GM19025 (cell line): Measurements from ENCODE around the gene SAPCD1.
"Not testable (repeated sequence)": the region's sequence is repeated elsewhere in the genome, so short reads cannot be mapped to it uniquely, and the experiment has no call there.

Experiments used
- ATAC-seq: cut with Tn5 transposase; IDR thresholded peaks from one replicate; pipeline ENCODE4 v1.9.1; 2021; ENCODE audit warnings: mild to moderate bottlenecking, low read depth, moderate library complexity; ENCODE audit not compliant: unreplicated experiment

The SAPCD1 gene

DNA sequence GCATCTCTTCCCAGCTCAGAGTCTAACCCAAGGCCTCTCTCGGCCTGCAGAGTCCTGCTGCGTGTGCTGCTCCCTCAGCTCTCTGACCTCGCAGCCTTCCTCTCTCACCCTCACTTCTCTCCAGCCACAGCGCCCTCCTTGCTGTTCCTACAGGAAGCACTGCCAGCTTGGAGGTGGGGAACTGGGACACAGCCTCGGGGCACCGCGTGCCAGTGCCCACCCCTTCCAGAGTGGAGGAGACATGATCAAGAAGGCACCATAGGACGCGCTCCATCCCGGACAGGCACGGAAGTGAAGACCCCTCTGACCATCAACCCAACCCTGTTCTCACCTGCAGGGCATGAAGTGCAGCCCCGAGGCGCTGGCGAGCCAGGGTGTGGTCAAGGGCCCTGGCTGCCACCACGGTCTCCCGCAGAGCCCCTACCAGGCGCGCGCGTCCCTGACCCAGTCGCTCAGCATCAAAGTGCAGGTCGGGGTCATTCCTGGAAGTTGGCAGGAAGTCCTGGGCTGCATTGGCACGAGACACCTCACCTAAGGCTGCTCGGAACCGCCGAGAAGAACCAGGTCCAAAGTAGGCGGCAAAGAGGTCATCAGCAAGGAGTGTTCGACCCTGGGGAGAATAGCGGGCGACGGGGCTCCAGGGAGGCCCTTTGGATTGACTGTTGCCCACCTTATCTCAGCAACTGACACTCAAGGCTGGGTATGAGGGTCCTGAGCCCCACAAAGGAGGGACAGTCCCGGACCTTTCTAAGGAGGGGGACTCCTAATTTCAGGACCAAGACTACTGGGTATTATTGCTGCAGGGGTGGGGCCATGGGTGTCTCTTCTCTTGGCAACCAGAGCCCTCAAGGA, 13.4 kb downstream of the SAPCD1 start:
- ATAC-seq: no peak

DNA sequence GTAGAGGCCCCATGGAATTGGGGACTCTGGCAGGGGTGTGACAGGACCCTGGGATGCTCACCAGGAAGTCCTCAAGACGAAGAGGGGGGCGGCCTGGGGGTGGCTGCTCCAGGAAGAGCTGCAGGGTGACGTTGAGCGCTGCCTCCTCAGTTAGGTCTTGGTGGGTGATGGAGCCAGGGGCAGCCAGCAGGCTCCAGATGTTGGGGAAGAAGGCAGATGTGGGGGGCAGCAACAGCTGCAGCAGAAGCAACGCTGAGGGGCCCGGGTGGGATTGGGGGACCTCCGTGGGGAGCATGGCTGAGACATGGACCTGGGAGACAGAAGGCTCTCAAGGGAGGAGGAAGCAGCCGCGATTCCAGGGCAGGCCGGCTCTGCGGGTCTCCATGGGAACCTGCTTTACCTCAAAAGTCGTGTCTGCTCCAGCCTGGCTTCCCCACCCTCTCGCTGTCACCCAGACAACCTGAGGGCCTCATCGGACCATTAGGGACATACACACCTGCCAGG, 14.1 kb downstream of the SAPCD1 start:
- no peak for ATAC-seq

DNA sequence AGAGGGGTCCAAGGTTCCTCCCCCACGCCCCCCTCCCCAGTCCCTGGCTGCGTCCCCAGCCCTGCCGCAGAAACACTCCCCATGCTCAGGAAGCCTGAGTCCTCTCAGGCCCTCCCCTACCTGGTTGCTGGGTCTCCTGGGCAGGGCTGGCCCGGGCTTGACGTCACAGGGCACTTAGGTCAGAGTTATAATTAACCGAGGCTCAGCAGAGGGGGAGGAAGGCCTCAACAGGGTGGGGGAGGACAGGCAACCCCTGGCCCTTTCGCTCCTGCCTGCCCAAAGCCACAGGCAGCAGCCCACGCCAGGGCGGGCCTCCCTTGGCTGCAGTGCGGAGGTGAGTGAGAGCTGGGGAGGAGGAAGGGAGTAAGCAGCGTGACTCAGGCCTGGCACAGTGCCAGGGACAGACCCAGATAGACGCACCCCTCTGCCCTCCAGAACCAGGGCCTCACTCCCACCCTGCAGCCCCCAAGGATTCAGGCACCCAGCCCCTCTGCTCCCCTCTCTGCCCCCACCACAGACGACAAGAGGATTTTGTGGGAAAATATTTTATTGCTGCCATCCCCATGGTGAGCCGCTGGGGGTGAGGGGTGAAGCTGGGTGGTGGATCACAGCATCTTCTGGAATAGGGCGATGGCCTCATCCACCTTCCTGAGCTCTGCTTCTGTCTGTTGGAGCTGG, 14.7 kb downstream of the SAPCD1 start, which contains the start of gene VWA7:
Gene VWA7, minus strand, starts transcription at position 340 of the 678 bp plus-strand sequence. CDS start 549 bp downstream, outside the sequence.
- no peak for ATAC-seq

DNA sequence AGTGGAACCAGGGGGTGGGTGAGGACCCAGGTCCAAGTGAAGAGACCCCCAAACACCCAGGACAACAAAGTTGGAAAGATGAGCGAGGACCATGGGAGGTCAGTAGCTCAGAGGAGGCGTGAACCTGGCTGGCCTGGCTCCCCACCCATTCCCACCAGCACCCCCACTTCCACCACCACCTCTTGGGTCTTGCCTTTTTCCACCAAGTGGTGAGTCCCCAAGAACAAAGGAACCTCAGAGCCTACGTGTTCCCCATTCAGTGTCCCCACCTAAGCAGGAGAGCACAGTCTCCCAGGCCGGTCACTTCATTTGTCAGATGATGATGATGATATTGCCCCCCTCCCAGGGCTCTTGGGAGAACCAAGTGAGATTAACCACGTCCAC, 15.2 kb downstream of the SAPCD1 start:
- ATAC-seq: no peak

DNA sequence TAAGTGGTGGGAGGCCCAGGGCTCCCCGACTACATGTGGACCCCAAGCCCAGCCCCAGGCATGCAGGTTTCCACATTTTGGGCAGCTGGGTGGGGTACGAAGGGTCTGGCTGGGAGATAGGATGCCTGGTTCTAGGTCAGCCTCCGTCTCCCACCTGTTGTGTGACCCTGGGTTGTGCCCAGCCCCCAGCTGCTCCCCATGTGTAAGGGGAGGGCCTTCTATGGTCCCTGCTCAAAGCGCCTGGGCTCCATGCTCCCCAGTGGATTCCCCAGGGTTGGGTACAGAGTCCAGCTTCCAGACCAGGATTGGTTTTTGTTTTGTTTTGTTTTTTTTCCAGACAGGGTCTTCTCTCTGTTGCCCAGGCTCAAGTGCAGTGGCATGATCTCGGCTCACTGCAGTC, 15.7 kb downstream of the SAPCD1 start:
- ATAC-seq: no peak

DNA sequence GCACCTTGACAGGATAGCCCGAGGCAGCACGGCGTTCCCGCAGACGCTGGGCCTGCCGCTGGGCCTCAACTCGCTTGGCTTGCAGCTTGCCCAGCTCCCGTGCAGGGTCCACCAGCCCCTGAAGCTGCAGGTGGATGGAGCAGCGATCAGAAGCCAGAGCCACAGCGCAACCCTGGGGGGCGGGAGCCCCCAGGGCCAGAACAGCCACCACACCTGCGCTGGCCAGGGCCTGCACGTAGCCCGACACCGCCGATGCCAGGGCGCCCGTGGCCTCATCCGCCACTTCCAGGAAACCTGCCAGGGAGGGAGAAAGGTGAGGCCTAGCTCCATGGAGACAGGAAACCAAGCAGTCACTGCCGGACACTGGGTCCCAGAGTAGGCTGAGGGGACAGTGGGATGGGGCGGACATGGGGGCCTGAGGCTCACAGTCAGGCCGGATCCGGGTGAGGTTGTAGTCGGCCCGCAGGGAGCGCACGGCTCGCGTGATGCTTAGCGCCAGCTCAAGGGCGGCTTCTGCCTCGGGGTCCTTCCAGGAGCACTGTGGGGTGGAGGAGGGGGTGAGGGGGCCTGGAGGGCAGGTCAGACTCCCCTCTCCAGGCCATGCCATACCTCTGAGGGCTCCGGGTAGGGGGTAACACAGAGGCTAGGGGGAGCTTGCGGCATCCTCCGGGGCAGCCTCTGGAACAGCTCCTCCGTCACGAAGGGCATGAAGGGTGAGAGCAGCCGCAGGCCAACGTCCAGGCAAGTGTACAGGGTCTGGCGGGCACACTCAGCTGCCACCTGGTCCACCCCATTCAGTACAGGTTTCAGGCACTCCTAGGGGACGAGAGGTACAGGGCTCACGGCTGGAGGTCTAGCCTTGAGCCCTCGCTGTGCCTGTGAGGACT, 16.8 kb downstream of the SAPCD1 start:
- ATAC-seq: no peak

DNA sequence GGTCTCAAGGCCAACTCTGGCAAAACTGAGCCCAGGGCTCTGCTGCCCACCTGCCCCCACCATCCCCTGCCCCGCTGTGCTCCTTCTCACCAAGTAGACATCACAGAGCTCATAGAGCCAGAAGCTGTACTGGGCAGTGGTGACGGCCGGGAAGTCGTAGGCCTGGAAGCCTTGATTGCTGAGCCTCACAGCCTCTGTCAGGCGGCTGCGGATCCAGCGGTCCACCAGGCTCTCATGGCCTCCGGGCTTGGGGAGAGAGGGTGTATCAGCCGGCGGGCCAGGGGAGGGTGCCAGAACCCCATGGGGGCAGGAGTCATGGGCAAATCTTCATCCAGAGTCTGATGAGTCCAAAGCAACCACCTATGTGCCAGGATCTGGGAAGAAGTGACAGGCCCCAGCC, 17.5 kb downstream of the SAPCD1 start:
- ATAC-seq: no peak

DNA sequence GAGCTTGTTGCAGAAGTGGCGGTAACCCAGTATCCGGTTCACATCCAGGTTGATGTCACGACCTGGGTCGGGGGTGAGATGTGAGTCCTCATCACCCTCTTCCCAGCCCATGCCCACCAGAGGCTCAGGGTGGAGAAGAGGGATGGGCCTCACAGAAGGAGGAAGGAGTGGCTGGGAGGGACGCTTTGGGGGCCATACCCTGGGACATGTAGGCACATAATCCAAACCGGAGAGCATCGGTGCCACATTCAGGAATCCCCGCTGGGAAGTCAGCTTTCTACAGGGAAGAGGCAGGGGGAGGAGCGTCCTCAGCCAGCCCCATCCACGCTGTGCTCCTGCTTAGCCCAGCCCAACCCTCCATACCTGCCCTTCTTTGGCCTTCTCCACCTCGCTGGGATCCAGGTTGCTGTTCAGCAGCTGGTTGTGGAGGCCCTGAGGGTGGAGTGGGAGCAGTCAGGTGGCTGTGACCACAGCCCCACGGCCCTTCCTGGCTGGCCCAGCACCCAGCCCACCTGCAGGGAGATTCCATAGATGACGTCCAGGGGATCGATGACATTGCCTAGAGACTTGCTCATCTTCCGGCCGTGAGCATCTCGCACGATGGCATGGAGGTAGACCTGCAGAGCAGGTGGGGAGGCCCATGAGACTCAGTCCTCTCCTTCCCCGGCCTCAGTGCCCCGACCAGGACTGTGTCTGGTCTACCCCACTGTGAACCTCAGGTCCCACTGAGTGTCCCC, 18.2 kb downstream of the SAPCD1 start:
- ATAC-seq: no peak

DNA sequence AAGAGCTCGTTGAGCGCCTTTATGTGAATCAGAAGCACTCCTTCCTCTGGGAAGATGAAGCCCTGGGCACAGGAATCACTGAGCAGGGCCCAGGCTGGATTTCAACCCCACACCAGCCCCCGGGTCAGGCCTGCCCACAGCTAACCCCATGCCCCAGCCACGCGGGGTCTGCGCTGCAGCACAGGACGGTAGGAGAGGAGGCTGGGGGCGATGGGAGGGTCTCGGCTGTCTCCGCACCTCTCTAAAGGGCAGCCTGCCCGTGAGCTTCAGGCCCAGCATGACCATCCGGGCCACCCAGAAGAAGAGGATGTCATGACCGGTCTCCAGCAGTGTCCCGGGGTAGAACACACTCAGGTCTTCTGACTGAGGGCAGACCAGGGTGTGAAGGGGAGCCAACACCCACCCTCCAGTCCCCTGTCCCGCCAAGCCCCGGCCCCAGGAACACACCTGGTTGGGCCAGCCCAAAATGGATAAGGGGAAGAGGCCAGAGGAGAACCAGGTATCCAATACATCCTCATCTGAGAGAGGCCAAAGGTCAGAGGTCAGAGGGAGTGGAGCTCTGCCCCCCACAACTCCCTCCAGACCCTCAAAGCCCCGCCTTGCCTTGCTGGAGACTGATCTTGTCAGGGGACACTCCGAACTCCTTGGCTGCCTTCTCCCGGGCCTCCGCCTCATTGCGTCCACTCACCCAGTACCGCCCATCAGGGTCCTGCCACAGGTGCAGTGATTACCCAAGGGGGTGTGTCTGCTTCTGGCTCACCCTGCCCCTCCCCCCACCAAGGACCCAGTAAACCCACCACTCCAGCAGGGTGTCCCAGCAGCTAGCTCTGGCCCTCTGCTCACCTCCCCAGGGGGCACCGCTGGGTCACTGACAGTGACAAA, 19.0 kb downstream of the SAPCD1 start:
- no peak for ATAC-seq

DNA sequence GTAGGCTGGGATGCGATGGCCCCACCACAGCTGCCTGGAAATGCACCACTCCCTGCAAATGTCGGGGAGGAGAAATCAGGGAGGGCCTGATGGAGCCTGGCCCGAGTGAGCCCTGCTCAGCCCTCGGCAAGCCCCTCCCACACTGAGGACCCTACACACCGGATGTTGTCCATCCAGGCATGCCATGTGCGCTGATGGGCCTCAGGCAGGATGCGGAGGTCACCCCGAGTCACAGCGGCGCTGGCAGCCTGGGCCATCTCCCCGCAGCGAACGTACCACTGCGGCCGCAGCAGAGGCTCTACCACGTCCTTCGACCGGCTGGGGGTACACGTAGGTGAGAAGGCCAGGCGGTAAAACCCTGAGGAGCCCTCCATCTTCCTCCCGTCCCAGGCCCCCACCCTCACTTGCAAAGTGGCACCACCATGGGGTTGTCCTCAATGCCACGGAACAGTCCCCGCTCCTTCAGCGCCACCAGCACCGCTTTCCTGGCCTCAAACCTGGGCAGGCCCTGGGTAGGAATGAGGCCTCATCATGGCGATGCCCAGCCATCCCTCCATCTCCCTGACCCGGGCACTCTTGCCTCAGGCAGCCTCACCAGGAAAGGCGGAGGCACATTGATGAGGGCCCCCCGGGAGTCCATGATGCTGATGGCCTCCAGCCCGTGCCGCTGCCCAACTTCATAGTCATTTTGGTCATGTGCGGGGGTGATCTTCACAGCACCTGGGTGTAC, 19.8 kb downstream of the SAPCD1 start:
- no peak for ATAC-seq

DNA sequence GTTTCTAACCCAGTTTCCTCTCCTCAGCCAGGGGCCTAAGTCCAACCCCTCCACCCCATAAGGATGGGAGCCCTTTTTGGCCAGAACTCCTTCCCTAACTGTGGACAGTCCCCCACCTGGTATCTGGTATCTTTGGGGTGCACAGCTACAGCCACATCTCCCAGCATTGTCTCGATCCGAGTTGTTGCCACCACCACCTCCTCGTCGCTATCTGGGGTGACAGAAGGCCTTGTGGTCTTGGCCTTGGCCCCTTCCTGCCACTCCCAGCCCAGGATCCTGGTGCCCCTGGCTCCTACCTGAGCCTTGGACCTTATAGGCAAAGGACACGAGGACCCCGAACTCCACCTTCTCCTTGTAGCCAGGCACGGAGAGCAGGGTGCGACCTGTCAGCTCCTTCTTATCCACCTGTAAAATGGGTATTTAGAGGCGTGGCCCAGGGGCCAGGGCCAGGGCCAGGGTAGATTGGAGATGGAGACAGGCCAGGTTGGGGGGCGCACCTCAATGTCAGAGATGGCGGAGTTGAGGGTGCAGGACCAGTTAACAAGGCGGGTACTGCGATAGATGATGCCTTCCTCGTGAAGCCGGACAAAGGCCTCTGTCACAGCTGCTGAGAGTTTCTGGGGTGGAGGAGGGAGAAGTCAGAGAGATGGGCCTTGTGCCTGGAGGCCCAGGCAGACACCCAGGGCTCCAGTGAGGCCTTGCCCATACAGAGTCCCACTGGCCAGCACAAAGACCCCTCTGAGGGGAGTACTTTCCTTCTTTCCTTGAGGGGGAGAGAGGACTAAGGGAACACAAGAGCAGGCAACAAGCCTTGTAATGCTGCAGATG, 21.9 kb downstream of the SAPCD1 start:
- ATAC-seq: no peak

DNA sequence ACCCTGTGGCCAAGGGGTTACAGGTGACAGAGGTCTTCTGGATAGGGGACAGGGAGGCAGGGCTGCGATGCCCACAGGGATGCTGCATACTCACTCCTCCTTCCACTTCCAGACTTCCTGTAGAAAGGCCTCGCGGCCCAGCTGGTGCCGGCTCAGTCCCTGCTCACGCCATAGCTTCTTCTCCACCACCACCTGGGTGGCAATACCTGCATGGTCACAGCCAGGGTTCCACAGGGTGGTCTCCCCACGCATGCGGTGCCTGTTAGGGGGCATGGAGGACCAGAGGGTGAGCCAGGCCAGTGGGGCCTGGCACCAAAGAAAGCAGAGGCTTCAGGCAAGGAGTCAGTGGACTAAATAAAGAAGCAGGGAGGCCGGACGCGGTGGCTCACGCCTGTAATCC, 23.0 kb downstream of the SAPCD1 start:
- ATAC-seq: no peak

DNA sequence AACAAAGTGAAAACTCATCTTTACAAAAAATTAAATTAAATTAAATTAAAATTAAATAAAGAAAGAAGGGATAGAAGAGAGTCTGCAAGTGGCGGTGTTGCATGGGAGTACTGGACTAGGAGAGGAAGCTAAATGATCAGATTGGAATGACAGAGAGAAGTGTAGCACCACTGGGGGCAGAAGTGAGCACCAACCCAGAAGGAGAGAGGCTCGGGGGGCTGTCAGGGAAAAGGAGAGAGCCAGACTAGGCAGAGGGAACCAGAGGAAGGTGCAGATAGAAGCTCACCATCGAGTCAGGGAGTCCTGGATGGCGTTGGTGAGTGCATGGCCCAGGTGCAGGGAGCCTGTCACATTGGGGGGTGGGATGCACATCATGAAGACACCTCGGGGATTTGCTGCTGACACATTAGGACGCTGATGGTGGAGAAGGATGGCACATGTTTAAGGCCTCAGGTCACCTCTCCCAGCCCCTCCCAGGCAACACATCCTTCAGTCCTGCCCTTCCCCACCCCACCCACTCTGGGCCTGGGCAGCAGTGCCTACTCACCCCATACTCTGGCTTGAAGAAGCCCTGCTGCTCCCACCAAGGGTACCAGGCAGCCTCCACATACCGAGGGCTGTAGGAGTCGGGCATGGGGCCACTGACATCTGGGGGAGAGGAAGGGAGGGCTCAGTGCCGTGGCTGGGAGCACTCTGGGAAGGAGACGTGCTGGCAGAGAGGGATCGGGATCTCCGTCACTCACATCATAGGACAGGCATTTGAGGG, 29.1 kb downstream of the SAPCD1 start:
- no peak for ATAC-seq

DNA sequence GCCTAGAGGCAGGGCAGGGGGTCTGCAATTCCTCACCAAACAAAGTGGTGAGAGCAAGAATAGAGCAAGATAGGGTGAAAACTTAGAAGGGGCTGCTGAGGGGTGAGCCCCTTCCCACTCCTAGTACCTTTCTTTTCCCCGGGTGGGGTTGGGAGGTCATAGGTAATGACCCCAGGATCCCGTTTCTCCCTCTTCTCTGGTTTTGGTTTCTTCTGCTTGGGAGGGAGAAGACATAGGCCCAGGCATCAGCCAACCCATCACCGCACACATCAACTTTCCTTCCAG, 29.6 kb downstream of the SAPCD1 start:
- ATAC-seq: no peak

DNA sequence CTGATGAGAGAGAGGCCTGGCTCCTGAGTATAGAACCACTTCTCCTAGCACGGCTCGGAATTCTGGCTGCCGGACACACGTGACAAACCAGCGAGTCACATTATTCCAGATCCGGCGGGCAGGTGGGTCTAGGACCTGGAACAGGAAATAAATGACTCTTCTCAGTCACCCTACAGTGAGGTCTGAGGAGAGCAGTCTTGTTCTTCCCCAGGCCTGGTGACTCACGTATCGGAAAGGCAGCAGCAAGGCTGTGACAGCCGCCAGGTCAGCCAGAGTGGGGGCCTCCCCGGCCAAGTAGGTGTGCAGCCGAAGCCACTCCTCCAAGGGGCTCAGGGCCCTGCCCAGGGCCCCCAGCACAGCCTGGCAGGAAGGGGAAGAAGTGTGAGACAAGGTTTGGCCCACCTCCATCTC, 30.3 kb downstream of the SAPCD1 start:
- no peak for ATAC-seq

DNA sequence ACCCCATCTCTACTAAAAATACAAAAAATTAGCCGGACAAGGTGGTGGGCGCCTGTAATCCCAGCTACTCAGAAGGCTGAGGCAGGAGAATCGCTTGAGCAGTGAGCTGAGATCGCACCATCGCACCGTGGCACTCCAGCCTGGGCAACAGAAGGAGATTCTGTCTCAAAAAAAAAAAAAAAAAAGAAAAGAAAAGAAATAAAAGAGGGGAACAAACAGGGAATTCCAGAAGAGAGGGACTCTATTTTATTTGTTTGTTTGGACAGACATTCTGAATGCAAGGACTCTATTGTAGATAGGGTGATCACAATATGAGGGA, 31.4 kb downstream of the SAPCD1 start:
- not testable (repeated sequence) for ATAC-seq

DNA sequence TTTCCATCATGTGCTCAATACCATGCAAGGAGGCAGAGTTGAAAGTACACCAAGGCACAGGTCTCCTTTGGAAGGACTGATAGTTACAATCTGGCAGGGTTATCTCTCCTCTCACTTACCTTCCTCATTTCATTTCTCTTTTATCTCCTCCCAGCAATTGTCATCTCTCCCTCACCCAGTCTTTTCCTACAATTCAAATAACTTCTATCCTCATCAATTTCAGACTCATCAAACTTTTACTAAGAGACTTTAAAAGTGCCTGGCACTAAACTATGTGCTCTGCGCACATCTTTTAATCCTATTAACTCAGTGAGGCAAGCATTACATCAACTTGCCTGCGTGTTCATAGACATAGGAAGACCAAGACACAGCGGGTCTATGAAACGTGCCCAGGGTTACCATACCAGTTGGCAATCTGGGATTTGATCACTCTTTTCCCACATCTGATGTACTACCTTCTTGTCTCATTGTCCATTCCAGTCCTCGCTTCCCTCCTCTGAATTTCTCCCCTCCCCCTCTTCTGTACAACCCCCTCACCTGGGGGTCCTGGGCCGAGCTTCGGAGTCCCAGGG, 31.9 kb downstream of the SAPCD1 start:
- no peak for ATAC-seq
